Mesangial cell (primary cell): Measurements from ENCODE around the gene TGIF2. TPM values are rescaled to one million over a fixed set of nuclear protein-coding genes. Genes with fewer than 3 reads are reported as not detected.

Experiments
- total RNA-seq: library from RNA; depleted of rRNA; stranded (reverse); fragments of >200 nt; gene quantifications from 2 replicates; pipeline ENCODE4 v1.2.3, GENCODE V29; 2015

TGIF2 gene
- 15.0 and 30.0 TPM in 2 replicates for total RNA-seq

DNA sequence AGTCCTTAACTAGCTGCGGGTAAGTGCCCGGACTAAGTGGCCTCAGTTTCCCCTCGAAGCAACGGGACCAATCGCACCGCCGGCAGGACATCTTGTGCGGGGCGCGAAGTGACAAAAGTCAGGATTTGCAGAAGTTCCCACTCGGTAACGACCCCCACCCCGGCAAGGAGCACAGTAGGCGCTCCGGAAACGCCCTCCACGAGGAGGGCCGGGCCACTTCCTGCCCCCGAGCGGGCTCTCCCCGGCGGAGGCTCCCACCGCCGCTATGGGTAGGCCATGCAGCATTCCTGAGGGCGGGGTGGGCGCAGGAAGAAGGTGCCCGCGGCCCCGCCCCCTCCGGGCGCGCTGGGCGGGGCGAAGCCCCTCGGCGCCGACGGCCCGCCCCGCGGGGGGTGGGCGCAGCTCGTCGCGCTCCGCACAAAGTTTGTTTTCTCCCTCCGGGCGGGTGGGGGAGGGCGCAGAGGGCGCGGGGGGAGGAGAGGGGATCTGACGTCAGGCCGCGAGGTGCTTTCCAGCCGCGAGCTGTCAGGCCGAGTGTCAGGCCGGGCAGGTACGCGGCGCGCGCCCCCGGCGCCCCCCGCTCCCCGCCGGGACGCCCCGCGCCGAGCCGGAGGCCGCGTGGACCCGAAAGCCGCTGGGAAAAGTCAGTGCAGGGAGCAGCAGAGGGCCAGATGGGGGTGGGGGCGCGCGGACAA is at the start of gene TGIF2:
Gene TGIF2 (plus strand): TSS at position 495 of the 695 bp plus-strand sequence. CDS start 5,178 bp downstream, outside the sequence.

GRCh38 chr20:36541227-36541767 is 32.1 kb upstream of the TGIF2 start, which contains the start of gene MYL9:
Gene MYL9 (plus strand): TSS chr20:36541519. CDS start chr20:36544885, 3,366 bp downstream.

DNA sequence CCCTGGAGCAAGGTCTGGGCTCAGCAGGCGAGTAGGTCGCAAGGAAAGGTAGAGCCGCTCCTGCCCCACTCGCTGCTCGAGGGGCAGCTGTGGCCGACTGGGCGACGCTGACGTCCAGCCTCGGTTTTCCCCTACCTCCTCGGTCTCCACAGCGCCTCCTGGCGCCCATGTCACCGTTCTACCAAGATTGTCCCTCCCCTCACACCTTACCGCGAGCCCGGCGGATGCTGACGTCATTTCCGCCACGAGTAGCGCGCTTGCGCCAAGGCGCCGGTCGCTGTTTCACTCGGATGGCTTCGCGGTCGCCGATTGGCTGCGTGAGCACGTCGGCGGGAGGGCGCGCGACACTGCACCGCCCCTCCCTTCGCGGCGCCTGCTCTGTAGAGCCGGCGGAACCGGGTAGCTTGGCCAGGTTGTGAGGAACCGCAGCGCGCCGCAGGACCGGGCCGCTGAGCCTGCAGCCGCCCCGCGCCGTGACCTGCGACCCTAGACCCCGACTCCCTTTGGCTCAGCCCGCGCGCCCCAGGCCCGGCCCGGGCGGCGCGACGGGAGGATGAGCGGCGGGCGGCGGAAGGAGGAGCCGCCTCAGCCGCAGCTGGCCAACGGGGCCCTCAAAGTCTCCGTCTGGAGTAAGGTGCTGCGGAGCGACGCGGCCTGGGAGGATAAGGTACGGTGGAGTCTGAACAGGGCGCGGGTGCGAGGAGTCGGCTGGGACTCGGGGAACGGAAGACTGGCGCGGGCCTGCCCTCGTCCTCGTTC is 32.2 kb downstream of the TGIF2 start, which contains the start of gene RAB5IF:
Gene RAB5IF (plus strand): TSS at position 381 of the 759 bp plus-strand sequence. CDS start 173 bp downstream, at position 554.

Other genes with a start within 250 kb of the TGIF2 start
- gene MYL9, start 32.1 kb upstream of the TGIF2 start, total RNA-seq = 170 and 199 TPM in 2 replicates
- 76.8 and 114 TPM in 2 replicates for gene RAB5IF, start 32.2 kb downstream of the TGIF2 start, total RNA-seq
- not detected in 2 replicates for gene SLA2, start 72.6 kb downstream of the TGIF2 start, total RNA-seq
- 15.8 and 20.3 TPM in 2 replicates for gene NDRG3, start 172.5 kb downstream of the TGIF2 start, total RNA-seq
- 4.1 and 25.7 TPM in 2 replicates for gene DSN1, start 200.2 kb downstream of the TGIF2 start, total RNA-seq